Breast epithelium (tissue), 3 donors: Measurements from ENCODE around the gene SYNGR1.

Experiments
- CTCF ChIP-seq, 3 donors: fragments of 450-650 bp; IDR thresholded peaks; one replicate each; pipeline ENCODE4 v1.5.1; 2016 to 2017; ENCODE audit warnings: antibody characterized with exemption in 3 of 3, mild to moderate bottlenecking in 3 of 3, moderate library complexity in 3 of 3
- POLR2A ChIP-seq: fragments of 450-650 bp; IDR thresholded peaks from one replicate; pipeline ENCODE4 v1.6.1; 2016; ENCODE audit warnings: antibody characterized with exemption, mild to moderate bottlenecking, moderate library complexity
- POLR2AphosphoS5 ChIP-seq, 3 donors: sonication (generic); formaldehyde crosslinking; IDR thresholded peaks; one replicate each; pipeline ENCODE4 v1.6.1; 2017; ENCODE audit warnings: antibody characterized with exemption in 3 of 3

DNA sequence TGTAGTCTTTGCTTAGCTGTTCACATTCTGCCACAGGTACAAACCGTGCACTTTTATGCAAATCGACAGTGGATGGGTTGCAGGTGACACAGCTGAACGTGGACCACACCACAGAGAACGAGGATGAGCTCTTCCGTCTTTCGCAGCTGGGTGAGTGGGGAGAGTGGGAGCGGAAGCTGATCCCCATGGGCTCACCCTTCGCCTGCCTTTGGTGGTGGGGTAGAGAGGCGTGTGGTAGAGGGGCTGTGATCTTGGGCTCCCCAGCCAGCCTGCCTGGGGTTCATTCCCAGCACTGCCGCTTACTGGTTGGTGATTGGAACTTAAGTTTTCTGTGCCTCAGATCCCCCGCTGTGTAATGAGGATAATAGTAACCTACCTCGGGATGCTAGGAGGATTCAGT, 68.9 kb downstream of the SYNGR1 start:
- TF ChIP-seq CTCF (IDR thresholded peaks at IDR 0.05), result no peak
- no peak for TF ChIP-seq POLR2A
- TF ChIP-seq POLR2AphosphoS5 (IDR thresholded peaks at IDR 0.05), result no peak
